ENCODE measurements around the gene METTL9. TPM values are rescaled to one million over a fixed set of nuclear protein-coding genes. Genes with fewer than 3 reads are reported as not detected.

METTL9 gene
- total RNA-seq, 5 donors from 2014 or later (not counting 1 experiment from before 2014, with no cell fraction given): 69.3 to 93.3 (median 75.5) TPM

- Mint-ChIP-seq H3K36me3 (no peaks in the 10 kb centered on the region), H3K27me3 (no peaks in the 10 kb centered on the region), H3K4me1 (peaks cover 0 to 3% (median 3%) of the 10 kb centered on the region in 3 donors), H3K27ac (no peak overlapping the region), H3K9me3 (no peaks in the 10 kb centered on the region), H3K4me3 (no peak overlapping the region)
- DNase-seq (no peak), ATAC-seq (replicated peaks in 1 of 4) (no peak)
- peaks cover 0 to 6% of the 10 kb centered on the region in 2 experiments for H3K27me3 ChIP-seq (replicated peaks in 1 of 2; ENCODE audit: control insufficient read depth in 2 of 2, extremely low read depth in 1 of 2, insufficient read depth in 2 of 2, low read length in 1 of 2)
- H3K36me3 ChIP-seq (ENCODE audit: control insufficient read depth in 2 of 2, extremely low read depth in 1 of 2, insufficient read depth in 1 of 2, low read length in 1 of 2): no peaks in the 10 kb centered on the region
- H3K9me3 ChIP-seq: no peaks in the 10 kb centered on the region
- 90% methylated on average over 2 of the region's 5 CpGs for WGBS (ENCODE audit: insufficient coverage)
- CTCF ChIA-PET: interaction anchor here in 1 of 2 donors (1.4 kb wide), 1 partner anchor 46 kb away, joined by 3 read pairs; no protein-coding TSS in a partner anchor
- no peak overlapping the region for H3K4me3 ChIP-seq (ENCODE audit: control insufficient read depth in 1 of 2, extremely low read depth in 1 of 2, low read length in 1 of 2)
- H3K27ac ChIP-seq (ENCODE audit: low read length): no peak overlapping the region
- POLR2A ChIA-PET: no interaction called here
- H3K4me1 ChIP-seq (ENCODE audit: control insufficient read depth in 1 of 2, extremely low read depth in 1 of 2, insufficient read depth in 2 of 2, low read length in 2 of 2): peaks cover 0 to 4% of the 10 kb centered on the region in 2 experiments
Observed at GRCh38 chr16:21703589-21704174, 104.3 kb downstream of the METTL9 start.

GRCh38 chr16:21704266-21704665, 104.9 kb downstream of the METTL9 start:
- POLR2A ChIA-PET: no interaction called here
- CTCF ChIA-PET: no interaction called here
- Histone ChIP-seq H3K4me1 (ENCODE audit: control insufficient read depth in 1 of 2, extremely low read depth in 1 of 2, insufficient read depth in 2 of 2, low read length in 2 of 2) (peaks cover 0 to 4% of the 10 kb centered on the region in 2 experiments), H3K27me3 (replicated peaks in 1 of 2; ENCODE audit: control insufficient read depth in 2 of 2, extremely low read depth in 1 of 2, insufficient read depth in 2 of 2, low read length in 1 of 2) (peaks cover 0 to 3% of the 10 kb centered on the region in 2 experiments), H3K36me3 (ENCODE audit: control insufficient read depth in 2 of 2, extremely low read depth in 1 of 2, insufficient read depth in 1 of 2, low read length in 1 of 2) (no peaks in the 10 kb centered on the region), H3K9me3 (no peaks in the 10 kb centered on the region), H3K4me3 (ENCODE audit: control insufficient read depth in 1 of 2, extremely low read depth in 1 of 2, low read length in 1 of 2) (no peak overlapping the region), H3K27ac (ENCODE audit: low read length) (no peak overlapping the region)
- H3K27ac Mint-ChIP-seq: no peak overlapping the region
- 71% methylated on average over 2 of the region's 5 CpGs for WGBS (ENCODE audit: insufficient coverage)
- no peak overlapping the region for H3K4me3 Mint-ChIP-seq
- ATAC-seq (replicated peaks in 1 of 4) (no peak), DNase-seq (no peak)
- no peaks in the 10 kb centered on the region for H3K9me3 Mint-ChIP-seq
- H3K4me1 Mint-ChIP-seq: peaks cover 0 to 4% (median 3%) of the 10 kb centered on the region in 3 donors
- H3K27me3 Mint-ChIP-seq: no peaks in the 10 kb centered on the region
- no peaks in the 10 kb centered on the region for H3K36me3 Mint-ChIP-seq

GRCh38 chr16:21704733-21705132, 105.4 kb downstream of the METTL9 start:
- no peaks in the 10 kb centered on the region for H3K9me3 Mint-ChIP-seq
- no peak overlapping the region for H3K27ac ChIP-seq (ENCODE audit: low read length)
- no peak overlapping the region for H3K4me3 ChIP-seq (ENCODE audit: control insufficient read depth in 1 of 2, extremely low read depth in 1 of 2, low read length in 1 of 2)
- peaks cover 0 to 4% of the 10 kb centered on the region in 2 experiments for H3K4me1 ChIP-seq (ENCODE audit: control insufficient read depth in 1 of 2, extremely low read depth in 1 of 2, insufficient read depth in 2 of 2, low read length in 2 of 2)
- ATAC-seq (replicated peaks in 1 of 4) (no peak), DNase-seq (no peak)
- H3K4me1 Mint-ChIP-seq: peaks cover 0 to 4% (median 3%) of the 10 kb centered on the region in 3 donors
- no peak overlapping the region for H3K27ac Mint-ChIP-seq
- H3K27me3 ChIP-seq (replicated peaks in 1 of 2; ENCODE audit: control insufficient read depth in 2 of 2, extremely low read depth in 1 of 2, insufficient read depth in 2 of 2, low read length in 1 of 2): peaks cover 0 to 3% of the 10 kb centered on the region in 2 experiments
- 84% methylated on average over 3 of the region's 6 CpGs for WGBS (ENCODE audit: insufficient coverage)
- H3K9me3 ChIP-seq: no peaks in the 10 kb centered on the region
- ChIA-PET CTCF (no interaction called here), POLR2A (no interaction called here)
- no peaks in the 10 kb centered on the region for H3K36me3 ChIP-seq (ENCODE audit: control insufficient read depth in 2 of 2, extremely low read depth in 1 of 2, insufficient read depth in 1 of 2, low read length in 1 of 2)
- no peaks in the 10 kb centered on the region for H3K36me3 Mint-ChIP-seq
- no peaks in the 10 kb centered on the region for H3K27me3 Mint-ChIP-seq
- H3K4me3 Mint-ChIP-seq: no peak overlapping the region

Other genes starting within 250 kb of the METTL9 start
- under 1 TPM; 0.15 to 0.60 (median 0.28) TPM for gene IGSF6, start 53.0 kb downstream of the METTL9 start, total RNA-seq
- gene OTOA, start 64.4 kb downstream of the METTL9 start, total RNA-seq: under 1 TPM in 3 of 5 donors, not detected in 2; 0.18 to 0.20 (median 0.19) TPM